HG02884 (cell line): ENCODE results near the gene ZNF410.
"Not testable (repeated sequence)": the region's sequence is repeated elsewhere in the genome, so short reads cannot be mapped to it uniquely, and the experiment has no call there.

Experiments
- ATAC-seq: cut with Tn5 transposase; IDR thresholded peaks from one replicate; pipeline ENCODE4 v1.9.1; 2021; ENCODE audit warnings: mild to moderate bottlenecking, moderate library complexity; ENCODE audit not compliant: unreplicated experiment

Gene ZNF410

DNA sequence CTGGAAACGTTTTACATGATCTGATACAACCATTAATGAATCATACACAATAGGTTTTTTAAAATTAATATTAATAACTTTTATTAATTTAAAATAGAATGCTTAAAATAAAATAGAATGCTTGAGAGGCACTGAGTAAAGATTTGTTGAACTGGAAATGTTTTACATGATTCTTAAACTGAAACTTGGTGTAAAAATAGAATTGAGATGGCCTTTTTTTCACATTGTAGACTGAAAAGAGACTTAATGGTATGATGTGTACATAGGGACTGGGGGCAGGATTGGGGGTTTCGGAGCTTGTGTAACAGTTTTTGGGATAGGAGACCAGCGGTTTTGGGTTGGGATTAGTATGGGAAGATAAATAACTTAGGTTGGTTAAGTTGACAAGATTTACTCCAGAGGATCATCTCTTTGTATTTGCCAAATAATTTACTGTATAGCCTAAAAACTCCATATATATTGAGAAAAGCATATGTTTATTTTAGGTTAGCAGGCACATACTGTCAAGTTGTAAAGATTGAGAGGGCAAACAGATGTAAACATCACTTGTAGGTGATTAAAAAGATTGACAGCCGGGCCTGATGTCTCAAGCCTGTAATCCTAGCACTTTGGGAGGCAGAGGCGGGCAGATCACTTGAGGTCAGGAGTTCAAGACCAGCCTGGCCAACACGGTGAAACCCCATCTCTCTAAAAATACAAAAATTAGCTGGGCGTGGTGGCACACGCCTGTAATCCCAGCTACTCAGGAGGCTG lies 2.0 kb upstream of the ZNF410 start:
- no peak for ATAC-seq

DNA sequence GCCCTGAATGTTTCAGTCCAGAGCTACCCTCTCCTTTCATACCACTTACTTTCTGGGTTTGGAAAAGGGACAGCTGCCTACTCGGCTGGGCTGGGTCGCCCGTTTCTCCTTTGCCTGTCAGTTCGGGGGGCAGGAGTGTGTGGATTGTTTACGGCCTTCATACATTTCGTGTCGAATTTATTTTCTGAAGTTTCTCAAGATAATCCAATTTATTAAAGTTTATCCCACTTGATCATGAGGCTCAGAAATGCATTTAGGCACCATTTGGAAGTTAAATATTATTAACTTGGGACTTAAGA lies 608 bp downstream of the ZNF410 start:
- ATAC-seq: no peak

DNA sequence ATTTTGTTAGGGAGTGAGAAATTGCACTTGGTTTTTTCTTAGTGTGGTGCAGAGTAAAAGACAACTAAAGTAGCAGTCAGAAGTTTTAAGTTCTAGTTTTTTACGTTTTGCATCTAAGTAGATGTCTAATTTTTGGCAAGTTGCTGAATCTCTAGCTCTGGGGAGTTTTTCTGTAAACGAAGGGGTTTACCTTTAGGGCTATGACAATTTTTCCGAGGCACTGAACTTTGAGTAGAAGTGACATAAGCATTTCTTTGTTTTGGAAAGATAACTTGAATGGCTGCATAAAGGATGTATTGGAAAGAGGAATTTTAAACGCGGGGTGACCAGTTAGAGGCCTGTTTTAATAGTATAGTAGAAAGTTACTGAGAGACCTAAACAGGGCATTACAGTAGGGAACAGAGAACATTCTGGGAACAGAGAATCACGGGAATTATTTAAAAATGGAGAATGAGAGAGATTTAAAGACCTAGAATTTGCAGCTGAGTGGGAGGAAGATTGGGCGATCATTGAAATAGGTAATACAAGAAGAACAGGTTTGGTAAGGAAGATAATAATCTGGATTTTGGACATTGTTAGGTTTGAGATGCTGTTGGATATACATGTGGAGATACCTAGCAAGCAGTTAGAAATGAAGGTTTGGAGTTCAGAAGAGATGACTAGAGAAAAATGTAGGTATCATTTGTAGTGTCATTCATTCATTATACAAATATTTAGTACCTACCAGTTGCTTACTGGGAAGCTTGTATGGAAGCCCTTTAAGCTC lies 1.2 kb downstream of the ZNF410 start:
- no peak for ATAC-seq

DNA sequence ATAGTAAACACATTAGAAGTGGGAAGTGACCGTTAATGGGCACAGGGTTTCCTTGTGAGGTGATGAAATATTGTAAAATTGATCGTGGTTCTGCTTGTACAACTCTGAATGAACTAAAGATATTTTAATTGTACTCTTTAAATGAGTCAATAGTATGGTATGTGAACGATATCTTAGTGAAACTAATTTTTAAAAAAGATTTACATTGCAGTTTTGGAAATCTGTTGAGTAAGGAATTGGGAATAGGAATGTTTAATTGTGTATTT lies 1.7 kb downstream of the ZNF410 start:
- no peak for ATAC-seq

DNA sequence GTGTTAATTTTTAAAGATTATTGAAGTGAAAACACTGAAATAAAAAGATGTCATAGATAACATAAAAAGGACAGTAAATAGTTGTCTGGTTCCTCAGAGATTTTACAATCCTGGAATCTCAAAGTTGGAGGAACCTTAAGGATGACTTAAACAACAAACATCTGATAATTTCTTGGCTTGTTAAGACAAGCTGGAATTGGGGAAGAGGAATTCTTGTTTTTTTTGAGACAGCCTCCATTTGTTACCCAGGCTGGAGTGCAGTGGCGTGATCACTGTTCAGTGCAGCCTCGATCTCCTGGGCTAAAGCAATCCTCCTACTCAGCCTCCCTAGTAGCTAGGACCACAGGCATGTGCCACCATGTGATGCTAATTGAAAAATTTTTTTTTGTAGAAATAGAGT lies 2.3 kb downstream of the ZNF410 start:
- ATAC-seq: no peak

DNA sequence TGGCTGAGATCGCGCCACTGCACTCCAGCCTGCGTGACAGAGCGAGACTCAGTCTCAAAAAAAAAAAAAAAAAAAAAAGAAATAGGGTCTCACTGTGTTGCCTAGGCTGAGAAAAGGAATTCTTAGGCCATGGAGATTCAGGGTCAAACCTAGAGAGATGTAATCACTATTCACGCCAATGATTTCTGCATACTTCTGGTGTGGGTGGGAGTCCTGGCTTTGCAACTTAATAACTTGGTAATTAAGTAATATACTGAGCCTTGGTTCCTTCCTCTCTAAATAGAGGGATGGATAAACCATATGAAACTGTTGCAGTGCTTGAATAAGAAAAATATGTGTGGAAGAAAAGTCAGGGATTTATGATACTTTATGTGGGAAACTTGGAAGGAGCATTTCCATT lies 2.7 kb downstream of the ZNF410 start:
- ATAC-seq: no peak

DNA sequence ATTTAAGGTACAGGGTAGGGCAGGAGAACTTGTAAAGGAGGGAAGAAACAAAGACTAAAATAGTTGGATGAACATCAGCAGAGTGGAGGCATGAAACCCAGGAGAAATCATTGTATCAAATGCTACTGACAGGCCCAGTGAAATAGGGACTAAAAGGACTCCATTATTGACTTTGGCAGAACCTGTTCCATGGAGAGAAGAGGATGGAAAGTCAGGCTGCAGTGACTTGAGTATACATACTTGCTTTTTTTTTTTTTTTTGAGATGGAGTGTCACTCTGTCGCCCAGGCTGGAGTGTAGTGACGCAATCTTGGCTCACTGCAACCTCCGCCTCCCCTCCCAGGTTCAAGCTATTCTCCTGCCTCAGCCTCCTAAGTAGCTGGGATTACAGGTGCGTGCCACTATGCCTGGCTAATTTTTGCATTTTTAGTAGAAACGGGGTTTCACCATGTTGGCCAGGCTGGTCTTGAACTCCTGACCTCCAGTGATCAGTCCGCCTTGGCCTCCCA lies 7.6 kb downstream of the ZNF410 start:
- not testable (repeated sequence) for ATAC-seq

DNA sequence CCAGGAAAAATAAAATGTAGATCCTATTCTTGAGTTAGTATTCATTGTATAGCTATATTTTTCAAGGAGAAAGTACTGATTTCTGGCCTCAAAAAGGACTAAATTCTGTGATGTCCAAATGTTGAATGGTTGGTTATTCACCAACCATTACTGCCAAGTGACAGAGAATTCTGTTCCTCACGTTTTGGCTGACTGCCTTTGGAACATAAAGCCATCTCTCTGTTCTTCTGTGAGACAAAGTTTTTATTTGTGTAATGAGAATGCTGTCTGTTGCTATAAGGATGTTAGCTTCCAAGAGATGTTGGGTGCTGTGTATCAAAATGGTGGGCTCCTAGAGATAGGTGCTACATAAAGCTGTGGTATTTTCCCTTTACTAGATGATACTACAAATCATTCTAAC lies 9.3 kb downstream of the ZNF410 start:
- ATAC-seq: no peak

DNA sequence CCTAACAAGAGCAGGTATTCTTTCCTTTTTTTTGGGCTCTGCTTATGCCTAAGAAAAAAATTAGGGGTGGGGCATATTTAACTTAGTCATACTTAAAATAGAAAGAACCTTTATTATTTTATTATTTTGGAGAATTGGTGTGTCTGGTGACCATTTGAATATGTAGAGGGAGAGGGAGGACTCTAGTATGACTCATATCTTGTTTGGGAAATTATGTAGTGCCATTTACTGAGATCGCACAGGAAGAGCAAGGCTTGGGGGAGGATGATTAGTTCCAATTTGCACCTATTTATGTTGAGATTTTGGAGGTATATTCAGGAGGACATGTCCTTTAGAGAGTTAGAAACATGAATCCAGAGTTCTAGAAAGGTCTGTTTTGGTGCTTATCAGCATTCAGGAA lies 9.9 kb downstream of the ZNF410 start:
- no peak for ATAC-seq

DNA sequence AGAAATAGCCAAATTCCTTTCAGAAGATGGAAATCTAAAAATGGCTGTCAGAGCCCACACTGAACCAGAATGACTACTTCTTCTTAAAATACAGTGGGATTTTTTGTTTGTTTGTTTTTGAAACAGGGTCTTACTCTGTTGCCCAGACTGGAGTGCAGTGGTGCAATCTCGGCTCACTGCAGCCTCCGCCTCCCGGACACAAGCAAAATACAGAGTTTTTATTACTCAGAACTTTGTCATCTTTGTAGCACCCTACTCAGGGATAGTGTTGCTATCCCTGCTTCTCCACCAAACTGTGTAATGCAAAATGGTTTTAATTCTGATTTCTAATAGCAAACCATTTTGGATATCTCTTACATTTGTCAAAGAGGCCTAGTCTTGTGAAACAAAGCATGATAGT lies 16.4 kb downstream of the ZNF410 start:
- ATAC-seq: no peak

DNA sequence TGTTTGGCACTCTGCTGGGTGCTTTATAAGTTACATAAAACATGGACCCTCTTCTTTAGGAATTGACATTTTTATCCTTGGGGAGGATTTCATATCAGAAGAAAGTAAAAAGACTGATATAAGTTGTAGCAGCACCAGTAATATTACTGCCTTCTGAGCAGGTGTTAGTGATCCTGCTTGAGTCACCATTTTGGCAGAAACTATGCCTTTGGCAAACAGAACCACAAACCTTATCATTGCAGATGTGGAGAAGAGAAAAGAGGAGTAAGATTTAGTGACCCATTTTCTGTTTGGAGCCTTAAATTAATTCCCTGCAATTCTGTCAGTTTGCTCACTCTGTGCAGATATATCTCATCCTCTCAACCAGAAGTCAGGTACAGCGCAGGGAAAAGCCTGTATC lies 23.0 kb downstream of the ZNF410 start:
- ATAC-seq: no peak

DNA sequence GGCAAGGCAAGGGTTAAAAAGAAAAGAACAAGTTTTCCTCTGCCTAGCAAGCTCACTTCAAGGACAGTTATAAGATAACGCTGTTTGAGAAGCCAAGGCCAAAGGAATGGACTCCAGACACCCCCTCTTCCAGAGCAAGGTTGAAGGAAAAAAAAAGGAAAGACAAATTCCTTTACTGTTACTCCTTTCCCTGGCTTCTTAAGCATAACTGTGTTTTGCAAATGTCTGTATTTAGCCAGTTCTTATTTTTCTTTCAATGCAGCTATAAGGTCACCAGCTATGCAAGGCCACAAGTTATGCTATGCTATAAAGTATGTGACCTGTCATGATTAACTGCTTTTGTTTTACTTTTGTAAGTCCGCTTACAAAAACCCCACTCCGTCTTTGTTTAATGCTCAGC lies 26.6 kb downstream of the ZNF410 start:
- no peak for ATAC-seq

DNA sequence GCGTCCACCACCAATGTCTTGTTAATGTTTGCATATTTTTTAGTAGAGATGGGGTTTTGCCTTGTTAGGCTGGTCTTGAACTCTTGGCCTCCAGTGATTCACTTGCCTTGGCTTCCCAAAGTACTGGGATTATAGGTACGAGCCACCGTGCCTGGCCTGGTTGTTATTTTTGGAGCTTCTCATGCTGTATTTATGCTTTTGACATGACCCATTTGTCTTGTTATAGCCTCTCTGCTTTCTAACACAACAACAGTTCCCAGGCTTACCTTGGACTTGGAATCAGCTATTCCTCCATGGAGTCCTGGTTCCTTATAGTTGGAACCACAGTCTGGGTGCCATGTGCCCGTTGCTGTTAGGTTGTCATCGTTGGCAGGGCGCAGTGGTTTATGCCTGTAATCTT lies 29.7 kb downstream of the ZNF410 start:
- no peak for ATAC-seq

DNA sequence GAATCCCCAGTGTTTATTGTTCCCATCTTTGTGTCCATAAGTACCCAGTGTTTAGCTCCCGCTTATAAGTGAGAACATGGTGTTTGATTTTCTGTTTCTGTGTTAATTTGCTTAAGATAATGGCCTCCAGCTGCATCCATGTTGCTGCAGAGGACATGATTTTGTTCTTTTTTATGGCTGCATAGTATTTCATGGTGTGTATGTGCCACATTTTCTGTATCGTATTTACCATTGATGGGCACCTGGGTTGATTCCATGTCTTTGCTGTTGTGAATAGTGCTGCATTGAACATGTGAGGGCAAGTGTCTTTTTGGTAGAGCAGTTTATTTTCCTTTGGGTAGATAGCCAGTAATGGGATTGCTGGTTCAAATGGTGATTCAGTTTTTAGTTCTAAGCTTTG lies 32.8 kb downstream of the ZNF410 start:
- ATAC-seq: not testable (repeated sequence)

DNA sequence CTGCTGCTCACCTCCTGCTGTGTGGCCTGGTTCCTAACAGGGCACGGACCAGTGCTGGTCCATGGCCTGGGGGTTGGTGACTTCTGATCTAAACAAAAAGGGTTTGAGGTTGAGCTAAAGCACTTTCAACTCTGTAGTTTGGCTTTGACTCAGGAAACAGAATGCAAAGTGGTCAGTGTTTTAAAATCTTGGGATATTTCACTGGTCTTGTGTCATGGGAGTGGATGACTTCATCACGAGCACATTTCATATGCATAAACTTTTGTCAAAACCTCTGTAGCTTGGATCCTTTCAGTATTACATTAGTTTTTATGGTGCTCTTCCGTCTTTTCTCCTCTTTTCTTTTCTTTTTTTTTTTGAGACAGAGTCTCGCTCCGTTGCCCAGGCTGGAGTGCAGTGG lies 37.7 kb downstream of the ZNF410 start:
- no peak for ATAC-seq

DNA sequence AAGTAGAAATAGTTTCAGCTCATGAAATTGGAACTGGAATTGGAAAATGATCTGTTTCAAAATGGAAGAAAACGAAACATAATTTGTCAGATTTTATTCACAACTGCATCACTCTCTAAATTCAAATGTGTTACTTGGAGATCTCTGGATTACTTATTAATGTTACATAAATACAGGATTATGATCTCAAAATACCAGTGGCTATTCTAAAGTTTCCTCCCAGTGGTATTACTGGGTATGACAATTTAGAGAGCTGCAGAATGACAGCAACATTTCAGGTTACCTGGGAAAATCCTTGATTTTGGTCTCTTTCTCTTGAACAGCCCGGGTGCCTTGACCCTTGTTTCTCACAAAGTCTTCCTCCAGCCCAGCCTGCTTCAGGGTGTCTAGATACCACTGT lies 49.0 kb downstream of the ZNF410 start:
- ATAC-seq: no peak

DNA sequence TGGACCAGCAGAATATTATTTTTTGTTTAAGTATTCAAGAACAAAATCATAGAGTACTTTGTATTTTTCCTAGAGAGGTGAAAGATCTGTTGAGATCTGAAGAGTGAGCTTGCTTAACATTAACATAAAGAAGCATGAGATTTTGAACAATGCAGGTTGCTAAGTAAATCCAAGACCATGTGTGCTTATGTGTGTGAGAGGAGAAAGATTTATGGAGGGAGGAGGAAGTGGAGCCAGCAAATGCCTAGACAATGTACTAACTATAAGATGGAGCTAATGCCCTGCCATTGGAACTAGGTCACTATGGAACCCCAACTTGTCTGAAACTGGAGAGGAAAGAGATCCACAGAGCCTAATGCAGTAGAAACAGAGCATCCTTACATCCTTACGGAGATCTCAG lies 49.9 kb downstream of the ZNF410 start:
- ATAC-seq: no peak

DNA sequence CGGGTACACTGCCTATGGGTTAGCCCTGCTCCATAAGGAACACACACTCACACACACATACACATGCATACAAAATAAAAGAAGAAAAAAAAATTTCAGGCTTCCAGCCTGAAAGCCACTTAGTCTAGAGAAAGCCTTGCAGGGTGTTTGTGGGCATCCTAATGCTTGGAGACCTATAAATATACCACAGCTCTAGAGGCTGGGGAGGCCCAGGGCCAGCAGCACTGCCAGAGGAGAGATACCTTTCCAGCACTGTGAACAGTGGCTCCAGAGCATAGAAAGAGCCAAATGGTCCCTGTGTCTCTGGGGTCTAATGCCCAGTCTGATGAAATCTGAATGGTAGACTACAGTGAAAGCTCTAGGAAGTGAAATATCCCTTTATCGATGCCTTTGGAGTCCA lies 50.4 kb downstream of the ZNF410 start:
- ATAC-seq: no peak

DNA sequence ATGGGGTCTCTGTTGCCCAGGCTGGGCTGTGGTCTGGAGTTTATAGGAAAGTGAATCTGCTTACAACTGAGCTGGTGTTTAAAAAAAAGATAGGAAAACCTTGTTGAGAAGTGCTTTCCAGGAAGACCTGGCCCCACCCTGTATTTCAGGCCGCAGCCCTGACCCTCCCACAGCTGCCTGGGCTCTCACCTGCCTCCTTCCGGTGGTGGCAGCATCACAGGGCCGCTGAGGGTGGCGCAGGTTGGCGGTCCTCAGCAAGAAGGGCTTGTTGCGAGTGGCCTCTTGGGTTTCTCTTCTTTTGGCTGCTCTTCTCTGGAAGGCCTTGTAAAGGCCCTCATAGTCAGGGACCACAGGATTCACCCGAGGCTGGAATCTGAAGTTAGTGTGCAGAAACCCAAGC lies 55.5 kb downstream of the ZNF410 start:
- ATAC-seq: no peak

DNA sequence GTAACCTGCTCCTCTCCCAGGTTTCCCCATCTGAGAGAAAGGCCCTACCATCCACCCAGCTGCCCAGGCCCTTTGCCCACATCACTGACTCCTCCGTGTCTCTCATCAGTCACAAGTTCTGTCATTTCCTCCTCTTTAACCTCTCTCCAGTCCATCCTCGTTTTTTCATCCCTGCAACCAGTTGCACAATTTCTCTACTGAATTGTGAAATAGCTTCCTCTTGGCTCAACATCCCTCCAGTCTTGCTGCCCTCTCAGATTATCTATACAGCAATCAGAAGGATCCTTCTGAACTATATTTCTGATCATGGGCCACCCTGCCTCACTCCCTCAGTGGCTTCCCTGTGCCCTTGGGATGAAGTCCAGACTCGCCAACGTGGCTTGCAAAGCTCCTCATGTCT lies 56.4 kb downstream of the ZNF410 start:
- no peak for ATAC-seq

DNA sequence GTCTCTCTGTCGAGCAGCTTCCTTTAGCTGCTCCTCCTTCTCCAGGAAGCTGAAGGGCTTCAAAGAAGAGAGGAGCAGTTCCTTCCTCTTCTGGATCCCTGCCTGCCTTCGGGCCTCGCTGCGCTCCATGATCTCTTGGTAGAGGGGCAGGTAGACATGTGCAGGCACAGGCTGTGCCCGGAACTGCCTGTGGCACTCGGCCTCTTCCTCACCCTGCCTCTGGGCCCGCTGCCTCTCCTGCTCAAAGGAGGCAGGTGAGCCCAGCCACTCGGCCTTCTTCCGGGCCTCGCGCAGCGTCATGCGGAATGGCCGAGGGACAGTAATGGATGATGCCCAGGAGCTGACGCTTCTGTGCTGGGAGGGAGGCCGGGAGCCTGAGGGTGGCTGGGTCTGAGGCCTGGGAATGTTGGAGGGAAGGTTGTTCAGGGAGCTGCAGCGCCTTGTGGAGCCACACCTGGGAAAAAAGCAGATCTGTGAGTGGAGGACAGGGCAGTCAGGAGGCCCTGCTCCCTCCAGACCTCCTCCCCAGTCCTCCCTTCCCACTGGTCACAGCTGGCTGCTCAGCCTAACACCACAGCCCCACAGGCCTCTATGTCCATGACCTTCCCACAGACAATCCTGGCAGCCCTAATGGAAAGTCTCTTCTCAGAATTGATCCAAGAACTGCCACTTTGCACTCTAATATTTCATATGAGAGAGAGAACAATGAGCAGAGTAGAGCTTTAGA lies 57.9 kb downstream of the ZNF410 start:
- ATAC-seq: no peak

DNA sequence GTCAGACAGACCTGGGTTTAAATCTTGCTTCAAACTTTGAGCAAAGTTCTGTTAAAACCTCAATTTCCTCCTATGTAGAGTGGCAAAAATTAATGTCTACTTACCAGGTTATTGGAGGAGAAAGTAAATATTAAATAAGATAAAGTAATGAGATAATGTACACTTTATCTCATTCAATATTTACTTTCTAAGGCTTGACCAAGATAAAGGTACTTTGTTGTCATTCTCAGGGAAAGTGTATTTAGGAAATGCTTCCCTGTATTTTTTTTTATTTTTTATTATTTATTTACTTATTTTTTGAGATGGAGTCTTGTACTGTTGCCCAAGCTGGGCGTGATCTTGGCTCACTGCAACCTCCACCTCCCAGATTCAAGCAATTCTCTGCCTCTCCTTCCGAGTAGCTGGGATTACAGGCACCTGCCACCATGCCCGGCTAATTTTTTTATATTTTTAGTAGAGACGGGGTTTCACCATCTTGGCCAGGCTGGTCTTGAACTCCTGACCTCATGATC lies 58.6 kb downstream of the ZNF410 start:
- no peak for ATAC-seq
